HEK293T (cell line): Measurements from ENCODE around the gene RFPL1.
"Not testable (repeated sequence)": the region's sequence is repeated elsewhere in the genome, so short reads cannot be mapped to it uniquely, and the experiment has no call there.

Experiments
- CTCF ChIA-PET: fragments of 350-600 bp; formaldehyde crosslinking; extraction: SDS; loops from one replicate; lab custom pipeline; 2021; ENCODE audit warnings: antibody characterized with exemption, inconsistent platforms; lab: Yijun Ruan, JAX
- POLR2A ChIA-PET: fragments of 350-600 bp; formaldehyde crosslinking; extraction: SDS; loops from one replicate; lab custom pipeline; 2020; ENCODE audit warnings: antibody characterized with exemption, inconsistent platforms; lab: Yijun Ruan, JAX
- DNase-seq: peaks from one replicate; pipeline ENCODE4 v3.0.0; 2012; ENCODE audit warnings: mixed read lengths; ENCODE audit errors: extremely low spot score
- ARNT ChIP-seq: fragments of 450-650 bp; IDR thresholded peaks from 2 replicates; pipeline ENCODE4 v1.6.1; 2017; ENCODE audit warnings: mild to moderate bottlenecking
- BHLHE40 ChIP-seq: fragments of 450-650 bp; IDR thresholded peaks from 2 replicates; pipeline ENCODE4 v1.6.1; 2016; ENCODE audit warnings: mild to moderate bottlenecking, moderate library complexity, borderline replicate concordance
- CTBP1 ChIP-seq: fragments of 450-650 bp; IDR thresholded peaks from 2 replicates; pipeline ENCODE4 v1.6.1; 2016; ENCODE audit warnings: borderline replicate concordance
- ELF4 ChIP-seq: fragments of 450-650 bp; IDR thresholded peaks from 2 replicates; pipeline ENCODE4 v1.6.1; 2017; ENCODE audit warnings: antibody characterized with exemption
- FOXA1 ChIP-seq: fragments of 450-650 bp; IDR thresholded peaks from 2 replicates; pipeline ENCODE4 v1.6.1; 2016; ENCODE audit warnings: mild to moderate bottlenecking
- FOXK2 ChIP-seq: fragments of 450-650 bp; IDR thresholded peaks from 2 replicates; pipeline ENCODE4 v1.6.1; 2016; ENCODE audit warnings: mild to moderate bottlenecking
- FOXM1 ChIP-seq: fragments of 450-650 bp; IDR thresholded peaks from 2 replicates; pipeline ENCODE4 v1.6.1; 2017; ENCODE audit warnings: mild to moderate bottlenecking, borderline replicate concordance
- HDGF ChIP-seq: fragments of 450-650 bp; IDR thresholded peaks from 2 replicates; pipeline ENCODE4 v1.6.1; 2017; ENCODE audit warnings: antibody characterized with exemption, borderline replicate concordance
- L3MBTL2 ChIP-seq: fragments of 450-650 bp; conservative IDR thresholded peaks from 2 replicates; pipeline ENCODE4 v1.6.1; 2016; ENCODE audit warnings: mild to moderate bottlenecking
- LEF1 ChIP-seq: fragments of 450-650 bp; IDR thresholded peaks from 2 replicates; pipeline ENCODE4 v1.6.1; 2017; ENCODE audit warnings: mild to moderate bottlenecking, borderline replicate concordance
- NFRKB ChIP-seq: fragments of 450-650 bp; IDR thresholded peaks from 2 replicates; pipeline ENCODE4 v1.6.1; 2016; ENCODE audit warnings: mild to moderate bottlenecking, moderate library complexity
- PKNOX1 ChIP-seq: fragments of 450-650 bp; IDR thresholded peaks from 2 replicates; pipeline ENCODE4 v1.6.1; 2016
- SP1 ChIP-seq: fragments of 450-650 bp; IDR thresholded peaks from 2 replicates; pipeline ENCODE4 v1.6.1; 2017
- SUZ12 ChIP-seq: fragments of 450-650 bp; IDR thresholded peaks from 2 replicates; pipeline ENCODE4 v1.6.1; 2016; ENCODE audit warnings: mild to moderate bottlenecking
- TARDBP ChIP-seq: fragments of 450-650 bp; IDR thresholded peaks from 2 replicates; pipeline ENCODE4 v1.6.1; 2016
- ZNF384 ChIP-seq: fragments of 450-650 bp; IDR thresholded peaks from 2 replicates; pipeline ENCODE4 v1.6.1; 2016

The RFPL1 gene

GRCh38 chr22:29408940-29409339 is 29.4 kb upstream of the RFPL1 start:
- no peak for TF ChIP-seq ZNF384
- TF ChIP-seq FOXK2 = no peak
- TF ChIP-seq TARDBP = no peak
- no peak for TF ChIP-seq NFRKB
- TF ChIP-seq CTBP1 = no peak
- no peak for TF ChIP-seq ELF4
- no peak for TF ChIP-seq SP1
- no peak for TF ChIP-seq PKNOX1
- TF ChIP-seq SUZ12 = no peak
- ChIA-PET CTCF (no interaction called here), POLR2A (no interaction called here)
- no peak for DNase-seq

- POLR2A ChIA-PET, CTCF ChIA-PET, DNase-seq: not testable (repeated sequence)
These were observed 26.7 kb upstream of the RFPL1 start for GRCh38 chr22:29411569-29412211.

- DNase-seq = not testable (repeated sequence)
These were observed 25.6 kb upstream of the RFPL1 start for GRCh38 chr22:29412772-29413171.

GRCh38 chr22:29414951-29415591 is 23.3 kb upstream of the RFPL1 start:
- POLR2A ChIA-PET, CTCF ChIA-PET, DNase-seq: not testable (repeated sequence)

More at GRCh38 chr22:29412772-29413171, 25.6 kb upstream of the RFPL1 start:
- POLR2A ChIA-PET, CTCF ChIA-PET: not testable (repeated sequence)

- POLR2A ChIA-PET, DNase-seq, CTCF ChIA-PET: not testable (repeated sequence)
These were observed 19.7 kb upstream of the RFPL1 start for GRCh38 chr22:29418704-29419103.

- no peak for DNase-seq
- ChIA-PET POLR2A (no interaction called here), CTCF (no interaction called here)
- TF ChIP-seq ZNF384 (no peak), SP1 (no peak), BHLHE40 (no peak), LEF1 (no peak), HDGF (no peak), FOXM1 (no peak), L3MBTL2 (no peak)
These were observed 11.9 kb upstream of the RFPL1 start for GRCh38 chr22:29426476-29426875.

GRCh38 chr22:29427176-29427760 is 11.1 kb upstream of the RFPL1 start:
- no peak for TF ChIP-seq ZNF384
- TF ChIP-seq CTBP1 = no peak
- no peak for TF ChIP-seq FOXM1
- TF ChIP-seq L3MBTL2 = no peak
- no peak for TF ChIP-seq PKNOX1
- TF ChIP-seq FOXA1 = no peak
- TF ChIP-seq ELF4 = no peak
- ChIA-PET POLR2A (no interaction called here), CTCF (no interaction called here)
- no peak for DNase-seq

- TF ChIP-seq ZNF384 = no peak
- TF ChIP-seq SP1 = no peak
- no peak for TF ChIP-seq PKNOX1
- TF ChIP-seq FOXM1 = no peak
- no peak for TF ChIP-seq L3MBTL2
- no peak for TF ChIP-seq ARNT
- no peak for TF ChIP-seq SUZ12
- no peak for TF ChIP-seq FOXK2
- TF ChIP-seq HDGF = no peak
- no peak for TF ChIP-seq ELF4
- TF ChIP-seq CTBP1 = no peak
- no peak for TF ChIP-seq NFRKB
- TF ChIP-seq BHLHE40 = no peak
- no peak for TF ChIP-seq LEF1
- no peak for TF ChIP-seq TARDBP
- TF ChIP-seq FOXA1 = no peak
- CTCF ChIA-PET = no interaction called here
- no peak for DNase-seq
- POLR2A ChIA-PET = no interaction called here
These were observed 6.4 kb upstream of the RFPL1 start for GRCh38 chr22:29431986-29432385.
